Fibroblast of mammary gland (primary cell): ENCODE measurements around the gene ST6GAL2.

ENCODE experiments used
- DNase-seq: peaks from one replicate; pipeline ENCODE4 v3.0.0-alpha.2; 2010; ENCODE audit warnings: low read depth
- H3K4me3 ChIP-seq: 2 replicates; pipeline ENCODE4 v1.5.1; 2011; ENCODE audit warnings: low read depth, mild to moderate bottlenecking, low read length, moderate library complexity; ENCODE audit not compliant: control insufficient read depth
- TF ChIP-seq, protein P1 (sequence below): conservative IDR thresholded peaks from 2 replicates; pipeline ENCODE4 v1.5.1; 2011; ENCODE audit warnings: low read depth, low read length, inconsistent platforms; ENCODE audit not compliant: control insufficient read depth, insufficient read depth

The ST6GAL2 gene

DNA sequence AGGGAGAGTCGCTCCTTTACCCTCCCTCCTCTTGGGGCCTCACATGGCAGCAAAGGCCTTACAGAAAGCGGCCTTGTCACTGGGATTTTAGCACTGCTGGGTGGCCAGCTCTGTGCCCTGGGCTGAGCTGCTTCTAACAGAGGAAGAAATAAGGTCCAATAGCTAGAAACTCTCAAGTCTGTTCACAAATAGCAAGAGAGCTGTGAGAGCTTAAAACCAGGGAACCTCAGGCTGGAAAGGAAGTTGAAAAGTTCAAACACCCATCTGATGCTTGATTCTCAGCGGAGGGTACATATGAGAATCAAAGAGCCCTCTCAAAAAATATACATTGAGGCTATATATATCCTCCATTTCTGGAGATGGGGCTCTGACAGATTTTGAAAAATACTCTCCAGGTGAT is 54.7 kb downstream of the ST6GAL2 start:
- no peak for DNase-seq
- TF ChIP-seq, protein P1, sequence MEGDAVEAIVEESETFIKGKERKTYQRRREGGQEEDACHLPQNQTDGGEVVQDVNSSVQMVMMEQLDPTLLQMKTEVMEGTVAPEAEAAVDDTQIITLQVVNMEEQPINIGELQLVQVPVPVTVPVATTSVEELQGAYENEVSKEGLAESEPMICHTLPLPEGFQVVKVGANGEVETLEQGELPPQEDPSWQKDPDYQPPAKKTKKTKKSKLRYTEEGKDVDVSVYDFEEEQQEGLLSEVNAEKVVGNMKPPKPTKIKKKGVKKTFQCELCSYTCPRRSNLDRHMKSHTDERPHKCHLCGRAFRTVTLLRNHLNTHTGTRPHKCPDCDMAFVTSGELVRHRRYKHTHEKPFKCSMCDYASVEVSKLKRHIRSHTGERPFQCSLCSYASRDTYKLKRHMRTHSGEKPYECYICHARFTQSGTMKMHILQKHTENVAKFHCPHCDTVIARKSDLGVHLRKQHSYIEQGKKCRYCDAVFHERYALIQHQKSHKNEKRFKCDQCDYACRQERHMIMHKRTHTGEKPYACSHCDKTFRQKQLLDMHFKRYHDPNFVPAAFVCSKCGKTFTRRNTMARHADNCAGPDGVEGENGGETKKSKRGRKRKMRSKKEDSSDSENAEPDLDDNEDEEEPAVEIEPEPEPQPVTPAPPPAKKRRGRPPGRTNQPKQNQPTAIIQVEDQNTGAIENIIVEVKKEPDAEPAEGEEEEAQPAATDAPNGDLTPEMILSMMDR, result no peak
- H3K4me3 ChIP-seq, result no peak overlapping the region

DNA sequence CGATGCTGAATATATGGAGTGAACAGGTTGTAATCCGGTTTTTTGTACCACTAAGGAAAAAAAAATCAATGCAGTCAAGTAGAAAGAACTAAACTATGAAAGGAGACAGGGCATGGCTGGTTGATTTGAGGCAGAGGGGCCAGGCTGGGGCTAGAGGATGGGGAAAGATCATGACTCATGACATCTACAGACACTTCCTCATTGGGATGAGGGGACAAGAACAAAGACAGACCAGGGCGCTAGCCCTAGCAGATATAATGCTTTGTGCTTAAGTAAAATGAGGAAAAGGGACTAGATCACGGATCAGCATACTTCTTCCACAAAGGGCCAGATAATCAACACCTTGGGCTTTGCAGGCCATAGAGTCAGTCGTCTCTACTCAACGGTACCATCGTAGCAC is 55.8 kb downstream of the ST6GAL2 start:
- no peak for DNase-seq
- H3K4me3 ChIP-seq, result no peak overlapping the region
- TF ChIP-seq, protein P1, result no peak

DNA sequence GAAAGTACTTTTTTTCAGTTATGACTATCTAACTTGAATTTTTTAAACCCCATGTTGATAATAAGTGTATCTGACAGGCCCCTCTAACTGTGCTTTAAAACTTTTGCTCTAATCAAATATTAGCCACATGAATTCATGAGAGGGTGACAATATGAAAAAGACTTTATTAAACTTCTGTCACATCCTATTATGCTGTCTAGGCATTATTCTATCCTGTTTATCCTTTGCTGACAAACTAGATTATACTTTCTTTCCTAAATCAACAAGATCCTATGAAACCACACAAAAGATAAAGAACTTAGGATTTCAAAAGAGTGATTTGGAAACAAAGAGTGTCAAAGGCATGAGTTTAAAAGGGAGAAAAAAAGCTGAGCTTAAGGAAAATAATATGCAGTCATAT is 57.8 kb downstream of the ST6GAL2 start:
- TF ChIP-seq, protein P1, result no peak
- H3K4me3 ChIP-seq, result no peak overlapping the region
- DNase-seq, result no peak

DNA sequence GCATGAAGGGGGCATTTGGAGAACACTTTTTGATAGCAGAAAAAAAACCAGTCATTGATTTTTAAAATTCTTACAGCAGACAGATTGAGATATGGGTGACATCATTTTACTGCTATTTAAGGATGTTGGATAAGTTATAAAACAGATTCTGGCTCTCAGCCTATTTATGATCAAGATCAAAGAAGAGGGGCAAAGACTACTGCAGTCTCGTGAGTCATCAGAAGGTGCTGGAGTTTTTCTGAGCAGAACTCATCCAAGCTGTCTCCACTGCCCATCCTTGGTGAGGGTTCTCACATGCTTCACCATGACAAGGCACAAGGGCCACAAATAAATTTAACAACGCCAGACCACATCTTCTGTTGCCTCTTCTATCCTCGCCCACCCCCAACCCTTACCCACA is 58.8 kb downstream of the ST6GAL2 start:
- DNase-seq, result no peak
- no peak overlapping the region for H3K4me3 ChIP-seq
- TF ChIP-seq, protein P1, result no peak

DNA sequence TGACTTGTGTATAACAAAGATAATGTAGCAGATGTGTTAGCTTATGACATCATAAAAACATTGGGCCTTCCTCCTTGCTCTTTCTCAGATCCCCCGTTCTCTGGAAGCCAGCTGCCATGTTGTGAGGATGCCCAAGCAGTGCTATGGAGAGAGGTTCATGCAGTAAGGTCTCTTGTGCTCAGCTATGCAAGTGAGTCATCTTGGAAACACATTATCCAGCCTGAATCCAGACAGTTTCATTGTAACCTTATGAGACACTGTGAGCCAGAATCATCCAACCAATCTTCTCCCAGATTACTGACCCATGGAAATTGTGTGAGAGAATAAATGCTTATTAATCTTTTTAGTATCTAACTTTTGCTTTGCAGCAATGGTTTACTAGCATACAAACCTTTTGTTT is 60.8 kb downstream of the ST6GAL2 start:
- no peak overlapping the region for H3K4me3 ChIP-seq

DNA sequence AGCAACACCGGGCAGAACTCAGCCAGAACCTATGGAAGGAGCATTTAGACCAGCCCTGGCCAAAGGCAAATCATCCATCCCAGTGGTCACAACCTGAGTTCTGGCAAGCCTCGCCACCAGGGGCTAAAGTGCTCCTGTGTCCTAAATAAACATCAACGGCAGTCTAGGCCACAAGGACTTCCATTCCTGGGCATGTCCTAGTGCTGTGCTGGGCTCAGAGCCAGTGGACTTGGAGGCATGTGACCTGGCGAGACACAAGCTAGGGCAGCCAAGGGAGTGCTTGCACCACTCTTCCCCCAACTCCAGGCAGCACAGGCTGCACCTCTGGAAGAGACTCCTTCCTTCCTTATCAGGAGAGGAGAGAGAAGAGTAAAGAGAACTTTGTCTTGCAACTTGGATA is 69.0 kb downstream of the ST6GAL2 start:
- TF ChIP-seq, protein P1, result no peak
- DNase-seq, result no peak
- no peak overlapping the region for H3K4me3 ChIP-seq

More for the DNA sequence above, 60.8 kb downstream of the ST6GAL2 start:
- DNase-seq, result no peak
- TF ChIP-seq, protein P1, result no peak

DNA sequence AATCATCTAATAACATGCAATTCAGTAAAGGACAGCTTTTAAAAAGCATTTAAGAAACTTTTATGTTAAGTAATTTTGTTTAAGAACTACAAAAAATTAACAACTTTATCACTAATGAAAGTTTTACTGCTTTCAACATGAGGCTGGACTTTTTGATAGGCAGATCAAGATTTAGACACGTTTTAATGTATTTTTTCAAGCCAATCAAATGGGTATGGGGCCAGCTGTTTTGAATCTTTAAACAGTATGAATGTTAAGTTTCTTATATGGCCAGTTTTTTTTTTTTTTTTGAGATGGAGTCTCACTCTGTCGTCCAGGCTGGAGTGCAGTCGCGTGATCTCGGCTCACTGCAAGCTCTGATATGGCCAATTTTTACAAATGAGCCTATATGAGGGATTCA is 73.1 kb downstream of the ST6GAL2 start:
- TF ChIP-seq, protein P1, result no peak
- H3K4me3 ChIP-seq, result no peak overlapping the region
- no peak for DNase-seq
